Motor neuron (in vitro differentiated cells): ENCODE measurements around the gene INSYN2A. TPM values are rescaled to one million over a fixed set of nuclear protein-coding genes. Genes with fewer than 3 reads are reported as not detected.
A peak's percentile ranks its signal among the peaks of the same experiment; 100 is the strongest.

Experiments
- ATAC-seq, 8 experiments: fragments of 200-7000 bp; cut with Tn5 transposase; replicated peaks in 6 of 8; 2 replicates each; pipeline ENCODE4 v1.8.0; 2021; ENCODE audit warnings: mild to moderate bottlenecking in 8 of 8, moderate library complexity in 8 of 8
- H3K27ac ChIP-seq, 2 donors: fragments of 250-450 bp; sonication (Bioruptor Pico); 2 replicates each; pipeline ENCODE4 v1.9.0; 2021; ENCODE audit warnings: antibody characterized with exemption in 2 of 2, mild to moderate bottlenecking in 2 of 2, moderate library complexity in 1 of 2
- H3K4me1 ChIP-seq, 2 donors: fragments of 250-450 bp; sonication (Bioruptor Pico); replicated peaks in 1 of 2; 2 replicates each; pipeline ENCODE4 v1.6.1; 2021; ENCODE audit warnings: antibody characterized with exemption in 2 of 2, mild to moderate bottlenecking in 2 of 2, moderate library complexity in 1 of 2
- H3K4me3 ChIP-seq, 5 donors: fragments of 250-450 bp; sonication (Bioruptor Pico); 2 replicates each; pipeline ENCODE4 v1.9.0; 2021; ENCODE audit warnings: antibody characterized with exemption in 5 of 5, mild to moderate bottlenecking in 5 of 5, moderate library complexity in 4 of 5
- WGBS, 10 experiments: fragments of 450-650 bp; shearing (Covaris generic); methylation state at CpG; one replicate each; pipeline ENCODE4 v1.0.0; 2022; 5-methylcytosine and 5-hydroxymethylcytosine counted together
- in situ Hi-C, 9 experiments: fragments of 400-800 bp; cut with MboI; loops; one replicate each; pipeline ENCODE4 v1.15.0; 2021; ENCODE audit warnings: low sequenced_read_pairs in 9 of 9, low pct_unique_long_range_greater_than_20kb in 2 of 9; ENCODE audit not compliant: unreplicated experiment in 9 of 9
- total RNA-seq, 8 experiments: library from RNA; unstranded; fragments of 300-600 nt; gene quantifications; 2 replicates each; pipeline versions ENCODE4 v1.2.3 to v1.2.4, GENCODE V29; 2022

Gene INSYN2A
- total RNA-seq, 8 experiments from 2014 or later, result 1.6 to 12.4 (median 7.8) TPM

DNA sequence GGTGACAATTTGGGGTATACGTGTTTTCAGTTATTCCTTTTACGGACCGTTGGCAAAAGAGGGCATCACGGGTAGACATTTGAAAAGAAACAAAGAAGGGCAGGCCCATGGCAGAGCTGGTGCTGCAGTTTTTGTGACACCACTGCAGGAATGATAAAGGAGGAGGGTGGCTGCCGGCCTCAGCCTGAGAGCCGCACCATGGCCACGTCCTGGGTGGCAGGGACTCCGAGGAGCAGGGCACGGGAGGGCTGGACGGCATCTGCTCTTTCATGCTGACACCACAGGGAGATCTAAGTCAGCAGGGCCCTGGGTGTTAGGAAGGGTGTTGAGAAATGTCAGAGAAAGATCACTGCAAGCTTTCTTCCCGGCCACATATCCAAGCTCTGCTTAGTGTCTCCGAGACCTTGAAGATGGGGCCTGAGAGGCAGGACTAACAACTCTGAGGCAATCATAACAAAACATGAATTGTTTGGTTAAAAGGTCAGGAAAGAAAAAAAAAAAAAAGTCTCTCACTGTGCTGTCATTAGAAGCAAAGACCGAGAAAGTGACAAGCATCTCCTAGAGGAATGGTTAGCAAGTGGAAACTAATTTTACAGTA, 36.6 kb downstream of the INSYN2A start:
- in situ Hi-C loops, result no loop called here
- H3K4me1 ChIP-seq, result peaks cover 18 to 31% of the 10 kb centered on the region in 2 donors
- no peak overlapping the region for H3K27ac ChIP-seq
- ATAC-seq, result no peak
- H3K4me3 ChIP-seq, result no peak overlapping the region
- 60 to 100% (median 89%) methylated on average over 1 to 12 of the region's 13 CpGs for WGBS, 10 experiments

DNA sequence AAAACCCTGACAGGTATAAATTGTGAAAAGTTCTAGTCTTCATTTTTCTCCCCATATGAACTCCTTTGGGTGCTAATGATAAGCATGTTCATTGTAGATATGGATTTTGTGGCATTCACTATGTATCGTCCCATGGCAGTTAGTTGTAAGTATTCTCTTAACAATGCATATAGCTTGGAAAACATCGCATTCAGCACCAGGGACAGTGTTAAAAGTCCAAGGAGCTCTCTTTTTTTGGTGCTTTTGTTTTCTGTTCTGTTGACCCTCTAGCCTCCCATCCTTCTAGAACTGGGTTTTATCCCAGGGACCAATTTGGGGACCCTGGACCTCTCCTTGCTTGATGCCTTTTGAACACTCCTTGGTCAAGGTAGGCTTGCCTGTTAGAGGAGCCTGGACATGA, 37.7 kb downstream of the INSYN2A start:
- no peak for ATAC-seq
- in situ Hi-C loops, result no loop called here
- no peak overlapping the region for H3K27ac ChIP-seq
- peaks cover 13 to 29% of the 10 kb centered on the region in 2 donors for H3K4me1 ChIP-seq
- 82 to 100% (median 97%) methylated on average over 1 to 2 of the region's 2 CpGs; no CpG with 5 or more reads in 2 of the 10 experiments for WGBS, 10 experiments
- no peak overlapping the region for H3K4me3 ChIP-seq

DNA sequence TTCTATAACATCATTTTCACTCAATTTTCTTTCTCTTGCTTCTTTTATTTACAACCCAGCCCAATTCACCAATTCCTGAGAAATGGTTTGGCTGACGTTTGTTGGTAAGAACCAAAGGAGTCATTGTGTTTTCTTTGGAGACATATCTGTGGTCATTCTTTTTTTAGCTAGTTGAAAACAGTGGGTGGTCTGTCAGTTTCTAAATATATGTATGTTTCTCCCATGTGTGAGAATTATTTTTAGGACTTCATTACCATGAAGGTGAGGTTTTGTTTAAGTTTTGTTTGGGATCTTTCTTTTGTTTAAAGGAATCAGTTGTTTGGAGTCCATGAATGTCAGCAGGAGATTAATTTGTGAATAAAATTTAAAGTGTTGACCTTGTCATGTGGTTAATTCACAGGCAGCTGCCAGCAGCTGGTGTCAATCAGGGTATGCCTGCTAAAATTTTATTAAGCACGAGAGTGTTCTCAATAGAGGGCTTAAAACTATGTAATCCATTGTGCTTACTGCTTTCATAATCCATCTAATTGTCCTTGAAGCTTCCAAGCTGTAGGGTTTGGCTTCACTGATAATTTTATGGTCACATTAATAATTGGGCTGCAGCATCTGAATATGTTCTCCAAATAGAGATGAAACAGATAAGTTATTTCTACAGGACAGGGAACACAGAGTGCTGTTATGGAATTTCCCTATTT, 38.7 kb downstream of the INSYN2A start:
- peak in 1 of 8 experiments; percentile 18 for ATAC-seq

DNA sequence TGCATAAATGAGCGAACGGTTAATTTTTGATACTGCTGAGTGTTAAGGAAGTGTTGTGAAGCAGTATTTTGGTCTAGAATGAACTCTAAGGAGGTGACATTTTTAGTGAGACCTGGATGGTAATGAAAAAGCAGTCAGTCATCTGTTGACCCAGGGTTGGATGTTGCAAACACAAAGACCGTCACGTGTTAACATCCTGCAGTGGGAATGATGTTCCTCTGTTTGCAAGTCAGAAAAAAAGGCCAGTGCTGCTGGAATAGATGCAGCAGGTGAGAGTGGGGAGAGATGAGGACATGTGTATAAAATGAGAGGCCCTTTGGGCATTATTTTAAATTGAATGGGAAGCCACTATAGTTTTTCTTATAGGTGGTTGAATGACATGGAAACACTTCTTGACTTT, 39.3 kb downstream of the INSYN2A start:
- Histone ChIP-seq H3K4me1 (peaks cover 13 to 27% of the 10 kb centered on the region in 2 donors), H3K4me3 (no peak overlapping the region), H3K27ac (no peak overlapping the region)
- 40 to 100% (median 90%) methylated on average over 1 to 4 of the region's 4 CpGs; no CpG with 5 or more reads in 3 of the 10 experiments for WGBS, 10 experiments
- in situ Hi-C loops, result no loop called here
- peak in 5 of 8 experiments; percentile 52 to 84 (median 71) for ATAC-seq

More for the DNA sequence above, 38.7 kb downstream of the INSYN2A start:
- WGBS, 10 experiments, result 7 to 66% (median 42%) methylated on average over 1 to 2 of the region's 2 CpGs
- no peak overlapping the region for H3K27ac ChIP-seq
- H3K4me3 ChIP-seq, result no peak overlapping the region
- H3K4me1 ChIP-seq, result peaks cover 13 to 27% of the 10 kb centered on the region in 2 donors
- in situ Hi-C loops, result no loop called here

DNA sequence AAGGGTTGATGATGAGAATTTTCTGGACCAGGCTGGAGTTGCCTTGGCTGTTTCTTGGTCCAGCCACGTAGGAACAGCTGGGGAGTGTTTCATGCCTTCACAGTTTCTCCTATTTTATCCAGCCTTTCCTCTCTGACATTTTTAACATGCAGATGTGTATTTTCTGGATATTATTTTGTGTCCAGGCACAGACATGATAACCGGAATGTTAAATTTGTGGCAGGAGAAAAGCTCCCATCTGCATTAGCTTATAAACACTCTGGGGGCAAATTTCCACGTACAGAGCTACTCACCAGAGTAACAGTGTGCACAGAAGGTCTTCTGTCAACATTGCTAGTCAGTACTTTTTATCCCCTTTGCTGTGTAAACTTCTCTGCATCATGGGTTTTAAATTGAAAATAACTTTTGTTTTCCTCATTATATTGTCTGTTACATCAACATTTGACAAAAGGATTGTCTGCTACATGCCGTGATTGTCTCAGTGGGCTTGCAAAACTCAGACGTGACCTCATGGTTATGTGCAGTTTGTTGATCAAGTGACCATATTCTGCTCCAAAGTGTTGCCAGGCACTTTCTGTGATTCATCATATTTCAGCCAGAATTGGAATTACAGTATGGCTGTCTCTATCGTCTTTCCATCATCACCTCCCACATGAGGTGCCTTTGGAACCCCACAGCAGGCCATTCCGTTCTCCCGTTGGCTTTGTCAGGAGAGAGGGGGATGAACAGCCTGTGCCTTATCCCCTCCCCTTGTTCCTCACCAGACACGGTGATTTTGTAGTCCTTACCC, 41.4 kb downstream of the INSYN2A start:
- peak in 2 of 8 experiments; percentile 45 to 62 for ATAC-seq
- peaks cover 13 to 21% of the 10 kb centered on the region in 2 donors for H3K4me1 ChIP-seq
- WGBS, 10 experiments, result 24 to 100% (median 88%) methylated on average over 1 to 7 of the region's 9 CpGs; no CpG with 5 or more reads in 2 of the 10 experiments
- in situ Hi-C loops, result no loop called here
- H3K27ac ChIP-seq, result no peak overlapping the region
- H3K4me3 ChIP-seq, result no peak overlapping the region

DNA sequence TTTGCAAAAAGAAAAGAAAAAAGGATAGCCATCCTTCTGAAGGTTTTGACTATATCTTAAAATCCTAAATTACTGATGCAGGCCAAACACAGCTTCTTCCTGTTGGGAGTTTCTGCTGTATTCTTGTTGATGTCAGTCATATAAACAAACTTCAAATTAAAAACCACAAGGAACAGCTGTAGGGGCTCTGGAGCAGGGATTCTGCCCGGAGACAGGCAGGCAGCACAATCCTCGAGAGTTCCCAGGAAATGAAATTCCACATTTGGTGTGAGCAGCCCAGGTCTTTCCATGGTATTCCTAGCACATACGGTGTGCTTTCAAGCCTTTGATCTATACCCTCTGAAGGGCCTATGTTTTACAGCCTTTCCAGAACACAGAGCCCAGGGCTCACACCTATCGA, 43.2 kb downstream of the INSYN2A start:
- Histone ChIP-seq H3K4me3 (no peak overlapping the region), H3K27ac (no peak overlapping the region), H3K4me1 (peaks cover 26 to 34% of the 10 kb centered on the region in 2 donors)
- in situ Hi-C loops, result no loop called here
- ATAC-seq, result no peak
- WGBS, 10 experiments, result 78 to 100% (median 85%) methylated on average over 2 to 4 of the region's 4 CpGs; no CpG with 5 or more reads in 4 of the 10 experiments

DNA sequence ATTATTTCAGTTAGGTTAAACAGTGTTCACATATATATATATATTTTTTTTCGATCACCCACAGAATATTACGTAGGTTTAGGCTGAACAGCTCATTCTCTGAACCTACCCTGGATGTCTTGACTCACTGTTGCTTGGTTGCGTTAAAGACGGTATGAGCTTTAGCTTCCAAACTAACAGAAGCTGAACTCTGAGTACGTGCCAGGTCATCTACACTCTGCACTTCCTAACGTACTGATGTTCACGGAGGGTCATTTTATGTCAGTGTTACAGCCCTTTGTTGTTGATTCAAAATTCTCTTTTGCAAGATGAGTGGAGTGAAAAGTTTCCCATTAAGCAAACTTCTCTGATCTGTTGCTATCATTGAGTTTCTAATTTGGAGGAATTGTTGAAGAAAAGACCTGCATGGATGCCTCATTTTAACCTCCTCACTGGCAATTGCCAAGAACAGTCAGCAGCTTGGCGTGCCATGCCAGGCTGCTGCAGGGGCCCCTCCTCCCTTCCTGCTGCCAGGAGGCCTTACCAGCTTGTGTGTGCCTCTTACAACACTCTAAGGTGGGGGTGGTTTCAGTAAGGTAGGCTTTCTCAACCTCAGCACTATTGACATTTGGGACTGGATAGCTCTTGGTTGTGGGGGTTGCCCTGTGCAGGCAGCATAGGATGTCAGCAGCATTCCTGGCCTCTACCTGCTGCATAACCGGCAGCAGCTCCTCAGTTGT, 44.3 kb downstream of the INSYN2A start:
- Histone ChIP-seq H3K4me3 (no peak overlapping the region), H3K27ac (no peak overlapping the region), H3K4me1 (peaks cover 22 to 33% of the 10 kb centered on the region in 2 donors)
- ATAC-seq, result no peak
- WGBS, 10 experiments, result 83 to 100% (median 95%) methylated on average over 1 to 8 of the region's 9 CpGs; no CpG with 5 or more reads in 2 of the 10 experiments
- in situ Hi-C loops, result no loop called here

DNA sequence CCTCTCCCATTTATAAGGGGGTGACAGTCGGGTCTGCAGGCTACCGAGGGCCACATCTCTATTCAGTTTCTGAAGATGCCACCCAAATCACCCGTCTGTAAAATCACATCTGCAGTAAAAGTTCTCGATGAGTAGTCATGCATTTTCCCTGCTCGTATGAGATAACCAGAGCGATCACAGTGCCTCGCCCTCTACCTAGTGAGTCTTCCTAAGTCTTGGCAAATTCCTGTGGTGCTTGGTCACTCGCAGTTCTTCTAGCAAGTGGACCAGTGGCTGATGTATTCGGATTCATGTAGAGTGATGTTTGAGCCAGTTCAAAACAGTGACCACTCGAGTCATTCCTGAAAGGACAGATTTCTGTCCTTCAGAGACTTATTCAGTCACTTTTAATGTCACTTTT, 44.9 kb downstream of the INSYN2A start:
- in situ Hi-C loops, result no loop called here
- peaks cover 24 to 33% of the 10 kb centered on the region in 2 donors for H3K4me1 ChIP-seq
- ATAC-seq, result no peak
- no peak overlapping the region for H3K27ac ChIP-seq
- 82 to 100% (median 95%) methylated on average over 1 to 10 of the region's 10 CpGs; no CpG with 5 or more reads in 1 of the 10 experiments for WGBS, 10 experiments
- no peak overlapping the region for H3K4me3 ChIP-seq

DNA sequence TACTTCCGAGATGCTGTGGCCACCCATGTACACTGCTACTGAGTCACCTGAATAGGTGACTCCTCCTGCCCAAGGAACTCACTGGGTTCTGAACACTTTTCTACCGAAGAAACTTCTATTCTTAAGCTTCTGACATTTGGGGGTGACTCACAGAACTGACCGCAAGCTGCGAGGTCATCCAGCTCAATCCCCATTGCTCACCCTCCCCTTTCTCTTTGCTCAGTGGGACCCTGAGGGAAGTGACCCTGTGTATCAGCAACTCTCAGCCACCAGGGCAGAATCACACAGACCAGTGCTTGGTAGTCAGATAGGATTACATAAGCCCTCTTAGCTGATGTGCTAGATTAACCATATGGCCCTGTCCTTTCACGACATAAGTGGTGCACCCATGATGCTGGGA, 46.3 kb downstream of the INSYN2A start:
- WGBS, 10 experiments, result 20 to 100% (median 60%) methylated on average over 1 to 5 of the region's 5 CpGs; no CpG with 5 or more reads in 3 of the 10 experiments
- peak in 6 of 8 experiments; percentile 2 to 69 (median 28) for ATAC-seq
- no peak overlapping the region for H3K27ac ChIP-seq
- in situ Hi-C loops, result no loop called here
- peaks cover 27 to 41% of the 10 kb centered on the region in 2 donors for H3K4me1 ChIP-seq
- no peak overlapping the region for H3K4me3 ChIP-seq

DNA sequence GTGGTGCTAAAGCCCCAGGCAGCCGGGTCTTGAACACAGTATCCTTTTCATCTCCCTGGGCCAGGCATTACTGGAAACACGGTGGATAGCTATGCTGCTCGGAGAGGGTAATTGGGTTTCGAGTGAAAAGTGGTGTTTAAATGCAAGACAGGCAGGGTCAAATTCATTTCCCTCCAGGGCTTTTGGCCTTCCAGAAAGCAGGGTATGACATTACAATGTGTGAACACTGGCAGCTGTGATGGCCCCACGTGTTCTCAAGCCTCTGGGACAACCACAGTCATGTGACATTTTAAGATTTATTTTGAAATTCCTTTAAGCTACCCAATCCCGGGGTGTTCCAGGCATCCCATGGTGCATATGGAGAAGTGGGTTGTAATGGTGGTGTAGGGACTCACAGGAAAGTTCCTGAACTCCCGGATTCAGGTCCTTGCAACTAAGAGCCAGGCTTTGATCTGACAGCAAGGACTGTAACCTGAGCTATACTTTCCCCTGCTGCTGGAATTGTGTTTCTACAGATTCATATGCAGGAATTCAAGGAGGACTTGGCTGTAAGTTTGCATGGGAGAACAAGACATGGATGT, 46.8 kb downstream of the INSYN2A start:
- in situ Hi-C loops, result no loop called here
- peaks cover 27 to 44% of the 10 kb centered on the region in 2 donors for H3K4me1 ChIP-seq
- ATAC-seq, result peak; percentile 18 to 89 (median 74)
- H3K4me3 ChIP-seq, result no peak overlapping the region
- WGBS, 10 experiments, result 16 to 74% (median 31%) methylated on average over 2 to 5 of the region's 7 CpGs; no CpG with 5 or more reads in 2 of the 10 experiments
- peak overlapping the region; percentile 42 to 44 for H3K27ac ChIP-seq

DNA sequence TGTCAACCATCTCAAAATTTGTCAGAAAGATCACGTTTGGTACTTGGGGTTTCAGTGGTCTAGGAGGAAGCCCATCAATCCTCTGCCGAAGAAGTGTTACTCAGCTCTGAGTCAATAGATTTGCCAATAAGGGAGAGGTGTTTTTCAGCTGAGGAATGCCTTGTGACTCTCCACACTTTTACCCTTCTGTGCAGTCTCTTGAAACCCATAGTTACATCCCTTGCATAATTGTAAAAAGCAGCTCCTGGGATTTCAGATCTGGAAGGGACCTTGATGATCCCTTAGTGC, 47.5 kb downstream of the INSYN2A start:
- 0 to 67% (median 33%) methylated on average over 1 to 2 of the region's 2 CpGs; no CpG with 5 or more reads in 5 of the 10 experiments for WGBS, 10 experiments
- ATAC-seq, result peak in 7 of 8 experiments; percentile 4 to 41 (median 34)
- H3K4me3 ChIP-seq, result no peak overlapping the region
- peak overlapping the region; percentile 42 to 44 for H3K27ac ChIP-seq
- in situ Hi-C loops, result no loop called here
- H3K4me1 ChIP-seq, result peaks cover 31 to 51% of the 10 kb centered on the region in 2 donors
